ENCODE data around the gene RNF32. TPM values are rescaled to one million over a fixed set of nuclear protein-coding genes. Genes with fewer than 3 reads are reported as not detected.

The RNF32 gene
- total RNA-seq, 3 donors from 2014 or later (not counting 1 experiment from before 2014, with no cell fraction given) = 0.80 TPM; not detected in 2

- intact Hi-C loops (cut with micrococcal nuclease) = no loop called here
- Mint-ChIP-seq H3K9me3 (no peaks in the 10 kb centered on the region), H3K27me3 (ENCODE audit: low read depth in 2 of 2) (no peaks in the 10 kb centered on the region), H3K4me3 (no peak overlapping the region), H3K27ac (no peak overlapping the region), H3K36me3 (peaks cover 6% of the 10 kb centered on the region), H3K4me1 (no peaks in the 10 kb centered on the region)
- no peak overlapping the region for H3K27ac ChIP-seq (ENCODE audit: low read length)
- no peaks in the 10 kb centered on the region for H3K4me1 ChIP-seq (ENCODE audit: control insufficient read depth, insufficient read depth, low read length)
- WGBS (ENCODE audit: insufficient coverage) = 94% methylated on average over 4 of the region's 4 CpGs
- no peaks in the 10 kb centered on the region for H3K36me3 ChIP-seq (ENCODE audit: control insufficient read depth, insufficient read depth, low read length)
- TF ChIP-seq CTCF (IDR thresholded peaks at IDR 0.05) = no peak
- no peak overlapping the region for H3K4me3 ChIP-seq (ENCODE audit: low read length)
- no peaks in the 10 kb centered on the region for H3K9me3 ChIP-seq (ENCODE audit: control insufficient read depth, insufficient read depth, low read length)
- no peak for DNase-seq
- no peak for ATAC-seq
- H3K27me3 ChIP-seq (ENCODE audit: control insufficient read depth, insufficient read depth, low read length) = no peaks in the 10 kb centered on the region
Observed at GRCh38 chr7:156722043-156722826, 81.7 kb downstream of the RNF32 start.

DNA sequence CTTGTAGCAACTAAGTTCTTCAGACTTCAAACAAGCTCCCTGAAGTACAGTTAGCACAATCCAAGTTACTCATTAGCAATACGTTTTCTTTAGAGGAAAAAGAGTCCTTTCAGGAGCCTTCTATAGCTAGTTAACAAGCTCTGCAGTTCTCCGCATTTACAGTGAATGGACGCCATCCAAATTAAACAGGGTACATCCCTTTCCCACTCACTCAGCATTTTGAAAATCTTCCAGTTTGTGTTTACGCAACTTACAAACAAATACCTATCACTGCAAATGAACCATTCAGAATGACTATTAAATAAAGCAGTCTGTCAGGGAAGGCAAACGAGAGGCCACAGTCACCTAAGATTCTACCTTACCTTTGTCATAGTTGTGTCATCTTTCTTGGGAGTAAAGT lies 84.5 kb downstream of the RNF32 start:
- intact Hi-C loops (cut with micrococcal nuclease) = no loop called here
- no peaks in the 10 kb centered on the region for H3K4me1 ChIP-seq (ENCODE audit: control insufficient read depth, insufficient read depth, low read length)
- no peaks in the 10 kb centered on the region for H3K36me3 Mint-ChIP-seq
- no peaks in the 10 kb centered on the region for H3K9me3 ChIP-seq (ENCODE audit: control insufficient read depth, insufficient read depth, low read length)
- H3K4me1 Mint-ChIP-seq = no peaks in the 10 kb centered on the region
- no peaks in the 10 kb centered on the region for H3K36me3 ChIP-seq (ENCODE audit: control insufficient read depth, insufficient read depth, low read length)
- H3K9me3 Mint-ChIP-seq = no peaks in the 10 kb centered on the region
- no peak overlapping the region for H3K27ac ChIP-seq (ENCODE audit: low read length)
- no peak for TF ChIP-seq CTCF (IDR thresholded peaks at IDR 0.05)
- H3K4me3 Mint-ChIP-seq = no peak overlapping the region
- no peak overlapping the region for H3K4me3 ChIP-seq (ENCODE audit: low read length)
- 92% methylated on average over 5 of the region's 5 CpGs for WGBS (ENCODE audit: insufficient coverage)
- H3K27me3 Mint-ChIP-seq (ENCODE audit: low read depth in 2 of 2) = no peaks in the 10 kb centered on the region
- ATAC-seq (no peak), DNase-seq (no peak)
- no peaks in the 10 kb centered on the region for H3K27me3 ChIP-seq (ENCODE audit: control insufficient read depth, insufficient read depth, low read length)
- no peak overlapping the region for H3K27ac Mint-ChIP-seq

GRCh38 chr7:156725936-156726335 lies 85.4 kb downstream of the RNF32 start:
- DNase-seq (no peak), ATAC-seq (no peak)
- no peaks in the 10 kb centered on the region for H3K27me3 ChIP-seq (ENCODE audit: control insufficient read depth, insufficient read depth, low read length)
- intact Hi-C loops (cut with micrococcal nuclease) = no loop called here
- TF ChIP-seq CTCF (IDR thresholded peaks at IDR 0.05) = no peak
- no peaks in the 10 kb centered on the region for H3K4me1 Mint-ChIP-seq
- no peaks in the 10 kb centered on the region for H3K9me3 Mint-ChIP-seq
- no peaks in the 10 kb centered on the region for H3K4me1 ChIP-seq (ENCODE audit: control insufficient read depth, insufficient read depth, low read length)
- H3K36me3 ChIP-seq (ENCODE audit: control insufficient read depth, insufficient read depth, low read length) = no peaks in the 10 kb centered on the region
- H3K27ac ChIP-seq (ENCODE audit: low read length) = no peak overlapping the region
- no peak overlapping the region for H3K4me3 Mint-ChIP-seq
- H3K4me3 ChIP-seq (ENCODE audit: low read length) = no peak overlapping the region
- H3K27me3 Mint-ChIP-seq (ENCODE audit: low read depth in 2 of 2) = no peaks in the 10 kb centered on the region
- no peaks in the 10 kb centered on the region for H3K36me3 Mint-ChIP-seq
- no peaks in the 10 kb centered on the region for H3K9me3 ChIP-seq (ENCODE audit: control insufficient read depth, insufficient read depth, low read length)
- H3K27ac Mint-ChIP-seq = no peak overlapping the region
